GM20431 (cell line): ENCODE results near the gene SH3GL1.

Experiments used
- in situ Hi-C: fragments of 300-500 bp; cut with MseI, MboI; formaldehyde crosslinking; loops from one replicate; pipeline ENCODE4 v1.15.0; 2020; ENCODE audit warnings: low sequenced_read_pairs; ENCODE audit not compliant: unreplicated experiment

SH3GL1 gene

GRCh38 chr19:4400135-4400936 is at the start of gene SH3GL1:
SH3GL1 (minus strand) TSS chr19:4400547; CDS start chr19:4400368, 179 bp downstream.
- in situ Hi-C loops, result no loop called here

GRCh38 chr19:4449639-4450028 is 49.3 kb upstream of the SH3GL1 start:
- in situ Hi-C loops, result no loop called here

- in situ Hi-C loops, result no loop called here
These were observed 48.8 kb upstream of the SH3GL1 start for GRCh38 chr19:4449022-4449638.

- in situ Hi-C loops, result no loop called here
These were observed 48.0 kb upstream of the SH3GL1 start for GRCh38 chr19:4448147-4448985.

GRCh38 chr19:4447327-4448146 is 47.2 kb upstream of the SH3GL1 start:
- in situ Hi-C loops, result no loop called here

- in situ Hi-C loops, result no loop called here
These were observed 46.4 kb upstream of the SH3GL1 start for GRCh38 chr19:4446704-4447200.

- in situ Hi-C loops, result no loop called here
These were observed 45.8 kb upstream of the SH3GL1 start for GRCh38 chr19:4445963-4446703.

- in situ Hi-C loops, result no loop called here
These were observed 44.7 kb upstream of the SH3GL1 start for GRCh38 chr19:4444765-4445741.

- in situ Hi-C loops, result no loop called here
These were observed 43.8 kb upstream of the SH3GL1 start for GRCh38 chr19:4443966-4444764.

GRCh38 chr19:4443188-4443587 is 42.8 kb upstream of the SH3GL1 start:
- in situ Hi-C loops, result no loop called here

- in situ Hi-C loops, result no loop called here
These were observed 42.4 kb upstream of the SH3GL1 start for GRCh38 chr19:4442819-4443146.

GRCh38 chr19:4441994-4442818 is 41.9 kb upstream of the SH3GL1 start:
- in situ Hi-C loops, result no loop called here

GRCh38 chr19:4439243-4439642 is 38.9 kb upstream of the SH3GL1 start:
- in situ Hi-C loops, result no loop called here

- in situ Hi-C loops, result no loop called here
These were observed 36.8 kb upstream of the SH3GL1 start for GRCh38 chr19:4437103-4437502.

- in situ Hi-C loops, result no loop called here
These were observed 35.9 kb upstream of the SH3GL1 start for GRCh38 chr19:4436231-4436630.

- in situ Hi-C loops, result no loop called here
These were observed 34.0 kb upstream of the SH3GL1 start for GRCh38 chr19:4434391-4434790.
